Endothelial cell of umbilical vein (primary cell): ENCODE measurements around the gene ALKBH5. TPM values are rescaled to one million over a fixed set of nuclear protein-coding genes. Genes with fewer than 3 reads are reported as not detected.

Experiments
- BruUV-seq: library from RNA; stranded (reverse); fragments of 400-500 nt; replicated peaks from 2 replicates; lab custom pipeline; 2021; lab: Mats Ljungman, UMichigan
- CTCF ChIA-PET: fragments of 300-600, 350-600 bp; sonication (Branson Sonifier 250); formaldehyde crosslinking; loops from one replicate; lab custom pipeline; 2021; ENCODE audit warnings: antibody characterized with exemption, inconsistent platforms; lab: Charles Lee
- POLR2A ChIA-PET: fragments of 300-600, 350-600 bp; sonication (Branson Sonifier 250); formaldehyde crosslinking; loops from one replicate; lab custom pipeline; 2021; ENCODE audit warnings: antibody characterized with exemption, inconsistent platforms; lab: Charles Lee
- DNase-seq: peaks from one replicate; pipeline ENCODE4 v3.0.0-alpha.2; 2011; ENCODE audit warnings: low read depth, low spot score
- FAIRE-seq: peaks from 2 replicates; lab custom pipeline; 2011; peaks lifted over from hg19 to GRCh38; lab: Jason Lieb, UNC
- H2AFZ ChIP-seq: 2 replicates; pipeline ENCODE4 v1.6.0; 2012; ENCODE audit warnings: low read depth, low read length, control low read depth, inconsistent platforms
- H3K27ac ChIP-seq: 2 replicates; pipeline ENCODE4 v1.5.1; 2011; ENCODE audit warnings: low read depth, mild to moderate bottlenecking, control low read depth, low read length, moderate library complexity; ENCODE audit not compliant: insufficient read depth
- H3K27me3 ChIP-seq, 2 experiments: 2 replicates each; pipeline versions ENCODE4 v1.6.0 to v1.6.1; 2011; ENCODE audit warnings: low read length in 2 of 2, mixed read lengths in 1 of 2; ENCODE audit not compliant: control insufficient read depth in 2 of 2, insufficient read depth in 2 of 2
- H3K36me3 ChIP-seq, 2 experiments: 2 replicates in 1 of 2; 3 replicates in 1 of 2; pipeline ENCODE4 v1.5.1; 2011; ENCODE audit warnings: low read length in 2 of 2, mild to moderate bottlenecking in 1 of 2, moderate library complexity in 1 of 2; ENCODE audit not compliant: control insufficient read depth in 2 of 2, insufficient read depth in 2 of 2; ENCODE audit errors: extremely low read depth in 1 of 2
- H3K4me1 ChIP-seq: 3 replicates; pipeline ENCODE4 v1.5.1; 2011; ENCODE audit warnings: mild to moderate bottlenecking, low read length; ENCODE audit not compliant: control insufficient read depth, insufficient read depth; ENCODE audit errors: extremely low read depth
- H3K4me2 ChIP-seq: 2 replicates; pipeline ENCODE4 v1.6.1; 2011; ENCODE audit warnings: low read length, control low read depth, mixed read lengths; ENCODE audit not compliant: insufficient read depth
- H3K4me3 ChIP-seq, 3 experiments: fragments of 200-600 bp in 1 of 3; sonication (generic), shearing (Covaris generic) in 1 of 3; replicated peaks in 1 of 3; 2 replicates each; pipeline ENCODE4 v1.5.1; 2011 to 2016; ENCODE audit warnings: control low read depth in 3 of 3, low read length in 3 of 3, mild to moderate bottlenecking in 2 of 3, inconsistent platforms in 1 of 3, low read depth in 1 of 3, moderate library complexity in 1 of 3; ENCODE audit not compliant: insufficient read depth in 1 of 3
- H3K79me2 ChIP-seq: 2 replicates; pipeline ENCODE4 v1.6.0; 2012; ENCODE audit warnings: low read length, inconsistent platforms; ENCODE audit not compliant: control insufficient read depth, insufficient read depth
- H3K9ac ChIP-seq: replicated peaks from 2 replicates; pipeline ENCODE3; 2011; ENCODE audit warnings: low read length, control low read depth; ENCODE audit not compliant: insufficient read depth; ENCODE audit errors: extremely low read depth
- H3K9me1 ChIP-seq: replicated peaks from 3 replicates; pipeline ENCODE4 v1.6.0; 2011; ENCODE audit warnings: mild to moderate bottlenecking, low read length; ENCODE audit not compliant: control insufficient read depth, insufficient read depth; ENCODE audit errors: extremely low read depth
- H3K9me3 ChIP-seq: replicated peaks from 2 replicates; pipeline ENCODE4 v1.5.1; 2012; ENCODE audit warnings: low read length, inconsistent platforms; ENCODE audit not compliant: control insufficient read depth, insufficient read depth
- H4K20me1 ChIP-seq: replicated peaks from 2 replicates; pipeline ENCODE3; 2011; ENCODE audit warnings: mild to moderate bottlenecking, low read length; ENCODE audit not compliant: control insufficient read depth, insufficient read depth; ENCODE audit errors: extremely low read depth
- EZH2 ChIP-seq: IDR thresholded peaks from 2 replicates; pipeline ENCODE4 v1.6.1; 2012; ENCODE audit warnings: borderline replicate concordance, low read depth, mild to moderate bottlenecking, moderate library complexity, low read length, inconsistent platforms; ENCODE audit not compliant: severe bottlenecking
- FOS ChIP-seq: IDR thresholded peaks from 2 replicates; pipeline ENCODE4 v1.6.1; 2011; ENCODE audit warnings: mild to moderate bottlenecking, low read length, moderate library complexity, borderline replicate concordance; ENCODE audit not compliant: insufficient read depth
- JUN ChIP-seq: IDR thresholded peaks from 2 replicates; pipeline ENCODE4 v1.6.1; 2011; ENCODE audit warnings: borderline replicate concordance, low read depth; ENCODE audit not compliant: insufficient read length, insufficient read depth
- POLR2A ChIP-seq: IDR thresholded peaks from 2 replicates; pipeline ENCODE4 v1.6.1; 2012; ENCODE audit warnings: low read depth, mild to moderate bottlenecking, control low read depth, low read length
- POLR2AphosphoS5 ChIP-seq: IDR thresholded peaks from 2 replicates; pipeline ENCODE4 v1.6.1; 2012; ENCODE audit warnings: low read depth, mild to moderate bottlenecking, control low read depth, low read length, moderate library complexity; ENCODE audit not compliant: insufficient read depth
- dilution Hi-C: fragments of 300-500 bp; cut with MboI; formaldehyde crosslinking; loops from one replicate; pipeline ENCODE4 v1.15.0; 2019; ENCODE audit warnings: low sequenced_read_pairs; ENCODE audit not compliant: extremely low pct_ligation_motif_present
- intact Hi-C: fragments of 100-400 bp; cut with micrococcal nuclease; formaldehyde crosslinking; loops from one replicate; pipeline ENCODE4 v1.10.0; 2022
- polyA plus RNA-seq, 4 experiments: library from polyadenylated mRNA; depleted of rRNA in 3 of 4; stranded (reverse) in 3 of 4; unstranded in 1 of 4; fragments of >200 nt; gene quantifications; 2 replicates each; pipeline versions ENCODE4 v1.2.1 to v1.2.3, GENCODE V29; 2011 to 2012; ENCODE audit warnings: missing spikeins in 1 of 4
- total RNA-seq: library from RNA; stranded (reverse); gene quantifications from 2 replicates; pipeline ENCODE4 v1.2.3, GENCODE V29; 2021
- TF ChIP-seq, protein P1 (sequence below): IDR thresholded peaks from 2 replicates; pipeline ENCODE4 v1.6.1; 2011; ENCODE audit not compliant: insufficient read depth, insufficient read length
- TF ChIP-seq, protein P2 (sequence below), 2 donors: IDR thresholded peaks; 1 replicate in 1 of 2; 2 replicates in 1 of 2; pipeline ENCODE4 v1.5.1; 2011; ENCODE audit warnings: low read length in 2 of 2, mild to moderate bottlenecking in 2 of 2, moderate library complexity in 2 of 2, control low read depth in 1 of 2, inconsistent platforms in 1 of 2, low read depth in 1 of 2; ENCODE audit not compliant: insufficient read depth in 1 of 2; ENCODE audit errors: extremely low read depth in 1 of 2

ALKBH5 gene
- total and polyA plus RNA-seq, 2 donors (not counting 3 experiments of a cell fraction or from before 2014, with no cell fraction given): 55.3 to 71.0 TPM

DNA sequence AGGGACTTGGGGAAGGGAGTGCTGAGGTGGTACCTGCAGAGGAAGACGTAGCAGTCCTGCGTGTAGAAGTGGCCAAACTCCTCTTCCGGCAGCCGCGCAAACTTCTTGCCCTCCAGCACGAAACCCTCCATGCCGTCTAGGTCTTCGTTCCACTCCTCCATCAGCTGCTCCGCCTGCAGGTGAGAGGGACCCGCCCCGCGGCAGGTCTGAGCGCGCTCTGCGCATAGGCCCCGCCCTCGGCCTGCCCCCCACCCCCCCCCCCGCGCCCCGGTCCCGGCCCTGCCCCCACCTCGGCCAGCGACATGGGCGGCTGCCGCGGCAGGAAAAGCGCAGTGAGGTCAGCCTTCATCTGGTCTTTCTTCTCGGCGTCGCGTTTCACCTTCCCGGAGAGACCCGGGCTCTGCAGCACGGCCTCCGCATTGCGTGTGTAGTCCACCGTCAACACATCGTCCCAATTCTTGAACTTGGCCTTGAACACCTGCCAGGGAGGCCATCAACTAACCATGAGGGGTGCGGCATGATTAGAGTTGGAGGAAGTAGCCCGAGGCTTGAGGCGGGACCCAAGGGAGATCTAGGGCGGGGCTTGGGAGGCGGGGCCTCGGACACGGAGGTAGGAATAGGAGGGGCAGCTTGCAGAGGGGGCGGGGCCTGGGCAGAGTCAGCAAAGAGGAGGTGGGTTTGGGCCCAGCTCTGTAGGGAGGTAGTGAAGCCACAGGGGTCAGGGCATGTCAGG lies 63.4 kb downstream of the ALKBH5 start:
- no peak overlapping the region for H3K4me3 ChIP-seq
- POLR2A ChIA-PET: interaction anchor here (0.5 kb wide), 1 partner anchor 114 kb away, joined by 3 read pairs; no protein-coding TSS in a partner anchor
- H3K9me1 ChIP-seq: no peaks in the 10 kb centered on the region
- FAIRE-seq (peak; percentile 40), DNase-seq (peak; percentile 57)
- BruUV-seq: no TSS peak
- no peaks in the 10 kb centered on the region for H4K20me1 ChIP-seq
- H2AFZ ChIP-seq: no peak overlapping the region
- H3K27ac ChIP-seq: no peak overlapping the region
- H3K79me2 ChIP-seq: no peaks in the 10 kb centered on the region
- H3K36me3 ChIP-seq: peaks cover 14 to 51% of the 10 kb centered on the region in 2 experiments
- dilution Hi-C loops: no loop called here
- no peaks in the 10 kb centered on the region for H3K27me3 ChIP-seq
- CTCF ChIA-PET: interaction anchor here (0.9 to 2.5 kb wide), 8 partner anchors 9 to 105 kb away, joined by 3 to 13 read pairs (median 4); no protein-coding TSS in a partner anchor
- intact Hi-C loops: loop anchor here (1.0 to 5.0 kb wide), 2 partner anchors 11 to 55 kb away; no protein-coding TSS in a partner anchor
- H3K4me1 ChIP-seq: peaks cover 23% of the 10 kb centered on the region
- no peaks in the 10 kb centered on the region for H3K9me3 ChIP-seq
- TF ChIP-seq POLR2AphosphoS5 (peak; percentile 49), JUN (no peak), EZH2 (no peak), POLR2A (no peak)
- TF ChIP-seq, protein P1, sequence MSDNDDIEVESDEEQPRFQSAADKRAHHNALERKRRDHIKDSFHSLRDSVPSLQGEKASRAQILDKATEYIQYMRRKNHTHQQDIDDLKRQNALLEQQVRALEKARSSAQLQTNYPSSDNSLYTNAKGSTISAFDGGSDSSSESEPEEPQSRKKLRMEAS: no peak
- H3K9ac ChIP-seq: no peak overlapping the region
- no peak overlapping the region for H3K4me2 ChIP-seq

DNA sequence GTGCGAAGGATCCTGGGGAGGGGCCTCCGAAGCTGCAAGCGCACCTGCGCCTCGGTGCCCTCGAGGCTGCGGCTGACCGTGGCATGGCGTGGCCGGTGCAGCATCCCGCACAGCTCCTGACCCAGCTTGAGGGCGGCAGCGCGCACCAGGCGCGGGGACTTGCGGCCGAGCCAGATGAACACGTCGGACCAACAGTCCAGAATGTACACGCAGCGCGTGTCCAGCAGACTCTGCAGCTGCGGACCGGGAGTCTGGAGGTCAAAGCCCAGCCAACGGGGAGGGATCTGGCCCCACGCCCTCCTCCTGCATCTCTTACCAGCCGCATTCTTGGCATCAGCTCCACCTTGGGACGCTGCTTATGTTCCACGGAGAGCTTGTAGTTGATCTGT lies 64.0 kb downstream of the ALKBH5 start:
- no TSS peak for BruUV-seq
- H3K9me1 ChIP-seq: no peaks in the 10 kb centered on the region
- POLR2A ChIA-PET: interaction anchor here (0.5 kb wide), 1 partner anchor 114 kb away, joined by 3 read pairs; no protein-coding TSS in a partner anchor

More for the DNA sequence above, 64.0 kb downstream of the ALKBH5 start:
- H2AFZ ChIP-seq: no peak overlapping the region
- H3K9ac ChIP-seq: no peak overlapping the region
- H4K20me1 ChIP-seq: no peaks in the 10 kb centered on the region
- H3K27me3 ChIP-seq: no peaks in the 10 kb centered on the region
- intact Hi-C loops (loop anchor here (1.0 to 5.0 kb wide), 2 partner anchors 11 to 55 kb away; no protein-coding TSS in a partner anchor), dilution Hi-C loops (no loop called here)
- no peak overlapping the region for H3K4me3 ChIP-seq
- peaks cover 23% of the 10 kb centered on the region for H3K4me1 ChIP-seq
- peaks cover 14 to 53% of the 10 kb centered on the region in 2 experiments for H3K36me3 ChIP-seq
- H3K9me3 ChIP-seq: no peaks in the 10 kb centered on the region
- DNase-seq: peak; percentile 20
- CTCF ChIA-PET: interaction anchor here (0.9 to 2.5 kb wide), 9 partner anchors 9 to 105 kb away, joined by 3 to 13 read pairs (median 4); no protein-coding TSS in a partner anchor
- TF ChIP-seq FOS (no peak), POLR2A (no peak), EZH2 (no peak)
- TF ChIP-seq, protein P1: no peak
- TF ChIP-seq, protein P2, sequence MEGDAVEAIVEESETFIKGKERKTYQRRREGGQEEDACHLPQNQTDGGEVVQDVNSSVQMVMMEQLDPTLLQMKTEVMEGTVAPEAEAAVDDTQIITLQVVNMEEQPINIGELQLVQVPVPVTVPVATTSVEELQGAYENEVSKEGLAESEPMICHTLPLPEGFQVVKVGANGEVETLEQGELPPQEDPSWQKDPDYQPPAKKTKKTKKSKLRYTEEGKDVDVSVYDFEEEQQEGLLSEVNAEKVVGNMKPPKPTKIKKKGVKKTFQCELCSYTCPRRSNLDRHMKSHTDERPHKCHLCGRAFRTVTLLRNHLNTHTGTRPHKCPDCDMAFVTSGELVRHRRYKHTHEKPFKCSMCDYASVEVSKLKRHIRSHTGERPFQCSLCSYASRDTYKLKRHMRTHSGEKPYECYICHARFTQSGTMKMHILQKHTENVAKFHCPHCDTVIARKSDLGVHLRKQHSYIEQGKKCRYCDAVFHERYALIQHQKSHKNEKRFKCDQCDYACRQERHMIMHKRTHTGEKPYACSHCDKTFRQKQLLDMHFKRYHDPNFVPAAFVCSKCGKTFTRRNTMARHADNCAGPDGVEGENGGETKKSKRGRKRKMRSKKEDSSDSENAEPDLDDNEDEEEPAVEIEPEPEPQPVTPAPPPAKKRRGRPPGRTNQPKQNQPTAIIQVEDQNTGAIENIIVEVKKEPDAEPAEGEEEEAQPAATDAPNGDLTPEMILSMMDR (IDR thresholded peaks at IDR 0.05; ENCODE audit: extremely low read depth in 1 of 2, insufficient read depth in 1 of 2, low read depth in 1 of 2, low read length in 2 of 2): no peak
- peak overlapping the region; percentile 82 for H3K27ac ChIP-seq
- no peaks in the 10 kb centered on the region for H3K79me2 ChIP-seq
- H3K4me2 ChIP-seq: no peak overlapping the region
- FAIRE-seq: no peak
